ENCODE results near the gene TMX2. TPM values are rescaled to one million over a fixed set of nuclear protein-coding genes. Genes with fewer than 3 reads are reported as not detected.
A peak's percentile ranks its signal among the peaks of the same experiment; 100 is the strongest.
"Not testable (repeated sequence)": the region's sequence is repeated elsewhere in the genome, so short reads cannot be mapped to it uniquely, and the experiment has no call there.

TMX2 gene
- total RNA-seq: 10 to 100 TPM; 62.9 to 74.2 TPM

GRCh38 chr11:57712256-57713150, at the start of gene TMX2:
Gene TMX2, plus strand, starts transcription at chr11:57712593. Its CDS starts 26 bp downstream, at chr11:57712619.
- Mint-ChIP-seq H3K27me3 (no peaks in the 10 kb centered on the region), H3K36me3 (ENCODE audit: low read depth) (peaks cover 12% of the 10 kb centered on the region), H3K9me3 (no peaks in the 10 kb centered on the region), H3K4me3 (peak within 1 kb of the TSS; percentile 92), H3K27ac (peak within 1 kb of the TSS; percentile 93), H3K4me1 (peaks cover 48% of the 10 kb centered on the region)
- POLR2A ChIA-PET: interaction anchor here (0.6 to 0.9 kb wide), 2 partner anchors 29 to 40 kb away, joined by 3 to 4 read pairs; partner anchors contain the start of gene SELENOH
- CTCF ChIA-PET: interaction anchor here (0.6 to 2.7 kb wide), 9 partner anchors 8 to 120 kb away, joined by 3 to 9 read pairs (median 4); no protein-coding TSS in a partner anchor
- DNase-seq: peak; percentile 94

DNA sequence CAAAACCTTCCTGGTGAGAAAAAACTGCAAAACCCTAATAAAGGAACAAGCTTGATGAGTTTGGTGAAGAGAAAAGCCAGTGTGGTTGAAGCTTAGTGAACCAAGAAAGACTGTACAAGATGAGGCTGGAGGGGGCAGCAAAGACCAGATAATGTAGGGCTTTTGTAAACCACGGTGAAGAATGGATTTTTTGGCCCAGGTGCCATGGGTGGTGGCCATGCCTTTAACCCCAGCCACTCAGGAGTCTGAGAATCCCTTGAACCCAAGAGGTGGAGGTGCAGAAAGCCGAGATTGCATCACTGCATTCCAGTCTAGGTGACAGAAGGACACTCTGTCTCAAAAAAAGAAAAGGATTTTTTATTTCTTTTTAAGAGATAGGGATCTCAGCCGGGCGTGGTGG, 49.5 kb upstream of the TMX2 start:
- Mint-ChIP-seq H3K27me3 (no peaks in the 10 kb centered on the region), H3K4me3 (no peak overlapping the region), H3K4me1 (peaks cover 36% of the 10 kb centered on the region), H3K36me3 (ENCODE audit: low read depth) (peaks cover 33% of the 10 kb centered on the region), H3K9me3 (no peaks in the 10 kb centered on the region), H3K27ac (no peak overlapping the region)
- DNase-seq: peak; percentile 26
- ChIA-PET CTCF (interaction anchor here (1.1 to 1.2 kb wide), 2 partner anchors 15 to 95 kb away, joined by 3 to 4 read pairs; no protein-coding TSS in a partner anchor), POLR2A (no interaction called here)

DNA sequence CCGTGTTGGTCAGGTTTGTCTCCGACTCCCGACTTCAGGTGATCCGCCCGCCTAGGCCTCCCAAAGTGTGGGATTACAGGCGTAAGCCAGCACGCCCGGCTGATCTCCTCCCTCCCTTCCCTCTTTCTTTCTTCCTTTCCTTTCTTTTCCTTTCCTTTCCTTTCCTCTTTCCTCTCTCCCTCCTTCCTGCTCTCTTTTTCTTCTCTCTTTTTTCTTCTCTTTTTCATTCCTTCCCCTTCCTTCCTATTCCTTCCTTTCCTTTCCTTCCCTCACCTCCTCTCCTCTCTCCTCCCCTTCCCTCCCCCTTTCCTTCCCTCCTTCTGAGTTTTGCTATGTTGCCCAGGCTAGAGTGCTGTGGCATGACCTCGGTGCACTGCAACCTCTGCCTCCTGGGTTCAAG, 48.4 kb upstream of the TMX2 start:
- CTCF ChIA-PET: interaction anchor here (1.1 kb wide), 1 partner anchor 77 kb away, joined by 3 read pairs; the partner anchor contains the start of gene SELENOH
- Mint-ChIP-seq H3K4me3 (no peak overlapping the region), H3K4me1 (peaks cover 32% of the 10 kb centered on the region), H3K9me3 (no peaks in the 10 kb centered on the region), H3K27me3 (no peaks in the 10 kb centered on the region), H3K36me3 (ENCODE audit: low read depth) (peaks cover 32% of the 10 kb centered on the region), H3K27ac (no peak overlapping the region)
- DNase-seq: no peak
- POLR2A ChIA-PET: no interaction called here

GRCh38 chr11:57667117-57667735, 45.2 kb upstream of the TMX2 start:
- no peaks in the 10 kb centered on the region for H3K9me3 Mint-ChIP-seq
- no peaks in the 10 kb centered on the region for H3K27me3 Mint-ChIP-seq
- peak overlapping the region; percentile 98 for H3K27ac Mint-ChIP-seq
- POLR2A ChIA-PET: no interaction called here
- peak; percentile 96 for DNase-seq
- H3K36me3 Mint-ChIP-seq (ENCODE audit: low read depth): peaks cover 24% of the 10 kb centered on the region
- CTCF ChIA-PET: interaction anchor here (0.8 to 2.2 kb wide), 7 partner anchors 10 to 329 kb away, joined by 3 to 7 read pairs (median 4); partner anchors contain the start of genes CLP1, P2RX3 and UBE2L6
- peak overlapping the region; percentile 99 for H3K4me3 Mint-ChIP-seq
- peaks cover 47% of the 10 kb centered on the region for H3K4me1 Mint-ChIP-seq

GRCh38 chr11:57667736-57668433, 44.5 kb upstream of the TMX2 start, which contains the start of gene ZDHHC5:
Gene ZDHHC5, plus strand, starts transcription at chr11:57668114. Its CDS starts 4,977 bp downstream, at chr11:57673091.
- Mint-ChIP-seq H3K27me3 (no peaks in the 10 kb centered on the region), H3K4me1 (peaks cover 46% of the 10 kb centered on the region), H3K27ac (peak within 1 kb of the TSS; percentile 98)

DNA sequence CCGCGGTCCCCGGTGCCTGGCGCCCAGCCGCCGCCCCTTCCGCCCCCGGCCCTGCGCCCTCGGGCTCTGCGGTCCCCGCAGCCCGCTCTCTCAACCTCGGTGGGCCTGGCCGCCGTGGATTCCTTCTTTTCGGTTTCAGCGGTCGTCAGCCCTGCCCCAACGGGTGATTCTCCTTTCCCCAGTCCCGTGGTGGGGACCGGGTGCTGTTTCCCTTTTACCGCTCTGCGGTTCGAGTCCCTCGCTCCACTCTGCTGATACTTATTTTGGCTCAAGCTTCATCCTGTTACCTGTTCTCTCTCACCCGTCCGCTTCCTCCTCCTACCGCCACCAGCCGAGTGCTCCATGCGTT, 44.0 kb upstream of the TMX2 start:
- CTCF ChIA-PET: interaction anchor here (0.6 to 1.7 kb wide), 2 partner anchors 24 to 100 kb away, joined by 3 to 5 read pairs; no protein-coding TSS in a partner anchor
- H3K4me3 Mint-ChIP-seq: peak overlapping the region; percentile 99
- POLR2A ChIA-PET: no interaction called here
- no peaks in the 10 kb centered on the region for H3K9me3 Mint-ChIP-seq
- DNase-seq: peak; percentile 45
- peaks cover 52% of the 10 kb centered on the region for H3K4me1 Mint-ChIP-seq
- peak overlapping the region; percentile 98 for H3K27ac Mint-ChIP-seq
- H3K27me3 Mint-ChIP-seq: no peaks in the 10 kb centered on the region
- peaks cover 31% of the 10 kb centered on the region for H3K36me3 Mint-ChIP-seq (ENCODE audit: low read depth)

More at GRCh38 chr11:57667736-57668433, 44.5 kb upstream of the TMX2 start, which contains the start of gene ZDHHC5:
- Mint-ChIP-seq H3K36me3 (ENCODE audit: low read depth) (peaks cover 25% of the 10 kb centered on the region), H3K9me3 (no peaks in the 10 kb centered on the region), H3K4me3 (peak within 1 kb of the TSS; percentile 99)
- CTCF ChIA-PET: interaction anchor here (0.6 to 1.8 kb wide), 4 partner anchors 15 to 100 kb away, joined by 3 to 5 read pairs (median 4); no protein-coding TSS in a partner anchor
- POLR2A ChIA-PET: no interaction called here
- DNase-seq: peak; percentile 99

GRCh38 chr11:57674251-57674650, 38.1 kb upstream of the TMX2 start:
- Mint-ChIP-seq H3K4me3 (no peak overlapping the region), H3K4me1 (peaks cover 75% of the 10 kb centered on the region), H3K27me3 (no peaks in the 10 kb centered on the region), H3K36me3 (ENCODE audit: low read depth) (peaks cover 60% of the 10 kb centered on the region), H3K9me3 (no peaks in the 10 kb centered on the region), H3K27ac (no peak overlapping the region)
- CTCF ChIA-PET: interaction anchor here (1.1 to 1.5 kb wide), 3 partner anchors 19 to 33 kb away, joined by 3 to 4 read pairs (median 3); no protein-coding TSS in a partner anchor
- POLR2A ChIA-PET: no interaction called here
- no peak for DNase-seq

DNA sequence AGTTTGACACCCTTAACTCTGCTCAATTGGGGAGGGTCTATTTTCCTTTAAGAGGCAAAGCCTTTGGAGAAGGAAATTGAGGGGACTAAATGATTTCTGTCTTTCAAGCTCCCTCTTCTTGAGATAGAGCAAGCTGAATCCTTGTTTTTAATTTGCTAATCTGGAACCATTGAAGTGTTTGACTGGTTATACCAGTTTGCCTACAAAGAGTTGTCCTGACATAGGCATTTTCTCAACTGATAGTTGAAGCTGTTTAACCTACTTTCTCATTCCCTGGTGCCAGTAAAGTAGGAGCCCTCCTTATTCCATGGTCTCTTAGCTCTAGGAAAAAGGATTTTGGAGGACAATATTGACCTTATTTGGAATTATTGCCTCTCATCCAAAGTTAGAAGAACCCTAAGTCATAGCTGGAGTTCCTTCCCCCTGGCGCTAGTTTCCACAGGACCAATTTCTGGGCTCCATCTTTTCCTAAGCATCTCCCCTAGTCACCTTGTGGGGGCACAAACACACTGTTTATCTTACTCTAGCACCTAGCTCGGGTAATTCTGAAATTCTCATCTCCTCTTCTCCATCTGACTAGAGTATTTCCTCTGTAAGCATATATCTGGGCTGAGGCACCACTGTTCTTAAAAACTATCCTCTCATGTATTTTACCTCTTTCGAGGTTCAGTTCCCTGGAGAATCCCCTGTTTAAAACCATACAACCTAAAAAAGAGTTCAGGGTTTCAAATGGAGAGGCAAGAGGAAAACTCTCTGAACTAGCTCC, 37.0 kb upstream of the TMX2 start:
- no peak overlapping the region for H3K27ac Mint-ChIP-seq
- no peak for DNase-seq
- H3K4me1 Mint-ChIP-seq: peaks cover 75% of the 10 kb centered on the region
- POLR2A ChIA-PET: no interaction called here
- H3K9me3 Mint-ChIP-seq: no peaks in the 10 kb centered on the region
- CTCF ChIA-PET: interaction anchor here (0.9 to 1.2 kb wide), 5 partner anchors 12 to 34 kb away, joined by 3 to 4 read pairs (median 3); no protein-coding TSS in a partner anchor
- no peaks in the 10 kb centered on the region for H3K27me3 Mint-ChIP-seq
- peaks cover 60% of the 10 kb centered on the region for H3K36me3 Mint-ChIP-seq (ENCODE audit: low read depth)
- H3K4me3 Mint-ChIP-seq: no peak overlapping the region

DNA sequence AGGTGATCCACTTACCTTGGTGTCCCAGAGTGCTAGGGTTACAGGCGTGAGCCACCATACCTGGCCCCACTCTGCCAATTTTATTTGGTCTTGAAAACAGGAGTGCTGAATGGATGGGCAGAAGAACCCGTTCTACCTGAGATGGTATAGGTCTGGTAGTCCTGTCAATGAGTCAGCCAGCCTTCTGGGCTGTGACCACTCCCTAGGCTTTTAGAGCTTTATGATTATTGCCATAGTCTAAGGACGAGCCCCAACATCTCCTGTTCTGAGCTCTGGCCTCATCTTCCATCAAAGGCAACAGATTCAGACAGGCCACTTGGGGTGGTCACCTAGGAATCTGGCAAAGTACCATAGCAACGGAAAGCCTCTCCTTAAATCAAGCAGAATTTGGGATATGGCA, 33.0 kb upstream of the TMX2 start:
- no peak overlapping the region for H3K27ac Mint-ChIP-seq
- ChIA-PET CTCF (no interaction called here), POLR2A (no interaction called here)
- no peak for DNase-seq
- peaks cover 51% of the 10 kb centered on the region for H3K4me1 Mint-ChIP-seq
- H3K9me3 Mint-ChIP-seq: no peaks in the 10 kb centered on the region
- H3K27me3 Mint-ChIP-seq: no peaks in the 10 kb centered on the region
- peaks cover 55% of the 10 kb centered on the region for H3K36me3 Mint-ChIP-seq (ENCODE audit: low read depth)
- H3K4me3 Mint-ChIP-seq: no peak overlapping the region

GRCh38 chr11:57680552-57680874, 31.9 kb upstream of the TMX2 start:
- ChIA-PET POLR2A (no interaction called here), CTCF (interaction anchor here (0.9 to 1.1 kb wide), 3 partner anchors 7 to 130 kb away, joined by 3 read pairs; no protein-coding TSS in a partner anchor)
- Mint-ChIP-seq H3K4me3 (no peak overlapping the region), H3K27me3 (no peaks in the 10 kb centered on the region), H3K36me3 (ENCODE audit: low read depth) (peaks cover 57% of the 10 kb centered on the region), H3K27ac (peak overlapping the region; percentile 27), H3K9me3 (no peaks in the 10 kb centered on the region), H3K4me1 (peaks cover 44% of the 10 kb centered on the region)
- DNase-seq: no peak

GRCh38 chr11:57681168-57681567, 31.2 kb upstream of the TMX2 start:
- H3K27me3 Mint-ChIP-seq: no peaks in the 10 kb centered on the region
- no peaks in the 10 kb centered on the region for H3K9me3 Mint-ChIP-seq
- CTCF ChIA-PET: interaction anchor here (1.1 kb wide), 2 partner anchors 12 to 130 kb away, joined by 3 to 5 read pairs; no protein-coding TSS in a partner anchor
- POLR2A ChIA-PET: no interaction called here
- peaks cover 56% of the 10 kb centered on the region for H3K36me3 Mint-ChIP-seq (ENCODE audit: low read depth)
- no peak overlapping the region for H3K27ac Mint-ChIP-seq
- DNase-seq: no peak
- peaks cover 37% of the 10 kb centered on the region for H3K4me1 Mint-ChIP-seq
- no peak overlapping the region for H3K4me3 Mint-ChIP-seq

DNA sequence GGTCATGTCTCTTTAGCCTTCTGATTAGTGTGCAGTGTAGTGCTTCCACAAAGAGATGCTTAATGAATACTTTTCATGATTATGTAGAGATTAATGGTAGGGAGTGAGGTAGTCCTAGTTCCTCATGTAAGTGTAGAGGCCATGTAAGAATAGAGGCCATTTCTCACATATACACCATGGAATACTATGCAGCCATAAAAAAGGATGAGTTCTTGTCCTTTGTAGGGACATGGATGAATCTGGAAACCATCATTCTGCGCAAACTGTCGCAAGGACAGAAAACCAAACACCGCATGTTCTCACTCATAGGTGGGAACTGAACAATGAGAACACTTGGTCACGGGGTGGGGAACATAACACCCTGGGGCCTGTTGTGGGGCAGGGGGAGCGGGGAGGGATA, 21.9 kb upstream of the TMX2 start:
- H3K4me1 Mint-ChIP-seq, CTCF ChIA-PET, DNase-seq, H3K4me3 Mint-ChIP-seq, H3K9me3 Mint-ChIP-seq, H3K27ac Mint-ChIP-seq, POLR2A ChIA-PET, H3K27me3 Mint-ChIP-seq: not testable (repeated sequence)
- H3K36me3 Mint-ChIP-seq (ENCODE audit: low read depth): peaks cover 45% of the 10 kb centered on the region

All from activated CD4-positive, alpha-beta T cell treated with anti-CD3 and anti-CD28 coated beads, Interleukin-2, amount 10 ng/mL, durations not matched to agents 7 days and 5 days (primary cell).